ENCODE results near the gene NDUFB10.
"Not testable (repeated sequence)": the region's sequence is repeated elsewhere in the genome, so short reads cannot be mapped to it uniquely, and the experiment has no call there.

Gene NDUFB10

DNA sequence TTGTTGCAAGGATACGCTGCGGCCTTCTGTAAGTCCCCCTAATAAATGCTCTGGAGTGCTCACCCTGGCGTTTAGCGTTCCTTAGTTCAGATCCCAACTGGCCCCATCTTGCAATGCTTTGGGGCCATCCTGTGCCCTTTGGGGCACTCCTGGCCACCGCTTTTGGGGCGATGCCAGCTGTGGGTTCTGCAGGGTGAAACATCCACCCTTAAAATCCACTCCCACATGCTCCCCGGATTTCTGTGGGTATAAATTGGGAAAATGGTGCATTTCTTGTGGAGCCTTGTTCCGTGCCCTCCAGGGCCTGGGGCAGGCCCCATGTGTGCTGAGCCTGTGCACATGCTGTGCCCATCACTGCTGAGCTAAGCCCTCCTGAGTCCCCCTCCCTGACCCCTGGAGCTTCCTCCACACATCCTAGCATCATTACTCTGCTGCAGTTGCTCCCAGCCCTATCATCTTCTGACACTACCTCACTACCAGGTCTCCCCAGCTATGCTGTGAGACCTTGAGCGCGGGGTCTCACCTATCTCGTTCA lies 22.3 kb upstream of the NDUFB10 start:
- H3K4me2 ChIP-seq (ENCODE audit: low read length): no peak overlapping the region
- H4K20me1 ChIP-seq (ENCODE audit: insufficient read depth, low read length): no peaks in the 10 kb centered on the region
- no peaks in the 10 kb centered on the region for H3F3A ChIP-seq (ENCODE audit: insufficient read depth, low read length)
- 0 out of 2 replicates have a peak, but pooled peaks cover 6% of the 10 kb centered on the region for H3K27me3 ChIP-seq (ENCODE audit: insufficient read depth, low read length)
- no peak overlapping the region for H3K27ac ChIP-seq (ENCODE audit: low read depth, low read length, poor library complexity, severe bottlenecking)
- no peaks in the 10 kb centered on the region for H3K9me2 ChIP-seq (ENCODE audit: low read depth, low read length)
- TF ChIP-seq EZH2 (IDR thresholded peaks at IDR 0.05; ENCODE audit: borderline replicate concordance, low read length): no peak
- TF ChIP-seq, protein P1, sequence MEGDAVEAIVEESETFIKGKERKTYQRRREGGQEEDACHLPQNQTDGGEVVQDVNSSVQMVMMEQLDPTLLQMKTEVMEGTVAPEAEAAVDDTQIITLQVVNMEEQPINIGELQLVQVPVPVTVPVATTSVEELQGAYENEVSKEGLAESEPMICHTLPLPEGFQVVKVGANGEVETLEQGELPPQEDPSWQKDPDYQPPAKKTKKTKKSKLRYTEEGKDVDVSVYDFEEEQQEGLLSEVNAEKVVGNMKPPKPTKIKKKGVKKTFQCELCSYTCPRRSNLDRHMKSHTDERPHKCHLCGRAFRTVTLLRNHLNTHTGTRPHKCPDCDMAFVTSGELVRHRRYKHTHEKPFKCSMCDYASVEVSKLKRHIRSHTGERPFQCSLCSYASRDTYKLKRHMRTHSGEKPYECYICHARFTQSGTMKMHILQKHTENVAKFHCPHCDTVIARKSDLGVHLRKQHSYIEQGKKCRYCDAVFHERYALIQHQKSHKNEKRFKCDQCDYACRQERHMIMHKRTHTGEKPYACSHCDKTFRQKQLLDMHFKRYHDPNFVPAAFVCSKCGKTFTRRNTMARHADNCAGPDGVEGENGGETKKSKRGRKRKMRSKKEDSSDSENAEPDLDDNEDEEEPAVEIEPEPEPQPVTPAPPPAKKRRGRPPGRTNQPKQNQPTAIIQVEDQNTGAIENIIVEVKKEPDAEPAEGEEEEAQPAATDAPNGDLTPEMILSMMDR (IDR thresholded peaks at IDR 0.05; ENCODE audit: low read length): no peak
- H2AFZ ChIP-seq (ENCODE audit: low read length): no peak overlapping the region
- H3K4me3 ChIP-seq (ENCODE audit: low read depth, low read length, poor library complexity, severe bottlenecking): no peak overlapping the region
- H3K36me3 ChIP-seq (ENCODE audit: insufficient read depth, low read length): peaks cover 12% of the 10 kb centered on the region
- no peak overlapping the region for H3K9ac ChIP-seq (ENCODE audit: low read length)
- no peaks in the 10 kb centered on the region for H3K9me3 ChIP-seq (ENCODE audit: low read length)
- H3K79me2 ChIP-seq (ENCODE audit: insufficient read depth, low read length): no peaks in the 10 kb centered on the region
- peaks cover 6% of the 10 kb centered on the region for H3K4me1 ChIP-seq (ENCODE audit: insufficient read depth, low read length, severe bottlenecking)

DNA sequence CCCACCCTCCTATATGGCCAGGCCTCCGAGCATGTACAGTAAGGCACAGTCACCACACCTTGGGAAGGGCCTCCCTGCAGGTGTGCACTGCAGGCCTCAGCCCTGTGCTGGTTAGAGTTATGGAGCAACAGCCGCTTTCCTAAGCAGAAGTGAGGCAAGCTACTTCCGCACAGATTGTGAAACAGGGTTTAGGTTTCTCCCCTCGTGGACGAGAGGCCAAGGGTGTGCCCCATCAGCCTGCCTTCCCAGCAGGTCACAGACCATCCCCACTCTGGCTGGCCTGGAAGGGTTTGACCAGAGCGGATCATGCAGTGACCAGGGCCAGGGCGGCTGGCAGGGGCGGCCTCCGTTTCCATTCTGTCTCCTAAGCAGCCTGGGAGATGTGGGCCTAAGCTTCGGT lies 21.0 kb upstream of the NDUFB10 start:
- no peak overlapping the region for H3K27ac ChIP-seq (ENCODE audit: low read depth, low read length, poor library complexity, severe bottlenecking)
- no peaks in the 10 kb centered on the region for H4K20me1 ChIP-seq (ENCODE audit: insufficient read depth, low read length)
- no peak overlapping the region for H2AFZ ChIP-seq (ENCODE audit: low read length)
- no peak overlapping the region for H3K4me2 ChIP-seq (ENCODE audit: low read length)
- no peaks in the 10 kb centered on the region for H3K79me2 ChIP-seq (ENCODE audit: insufficient read depth, low read length)
- TF ChIP-seq, protein P1 (IDR thresholded peaks at IDR 0.05; ENCODE audit: low read length): no peak
- no peak for TF ChIP-seq EZH2 (IDR thresholded peaks at IDR 0.05; ENCODE audit: borderline replicate concordance, low read length)
- no peaks in the 10 kb centered on the region for H3K9me2 ChIP-seq (ENCODE audit: low read depth, low read length)
- H3K4me3 ChIP-seq (ENCODE audit: low read depth, low read length, poor library complexity, severe bottlenecking): no peak overlapping the region
- no peak overlapping the region for H3K9ac ChIP-seq (ENCODE audit: low read length)
- no peaks in the 10 kb centered on the region for H3F3A ChIP-seq (ENCODE audit: insufficient read depth, low read length)
- H3K4me1 ChIP-seq (ENCODE audit: insufficient read depth, low read length, severe bottlenecking): peaks cover 14% of the 10 kb centered on the region
- H3K27me3 ChIP-seq (ENCODE audit: insufficient read depth, low read length): 0 out of 2 replicates have a peak, but pooled peaks cover 5% of the 10 kb centered on the region
- peaks cover 12% of the 10 kb centered on the region for H3K36me3 ChIP-seq (ENCODE audit: insufficient read depth, low read length)
- no peaks in the 10 kb centered on the region for H3K9me3 ChIP-seq (ENCODE audit: low read length)

DNA sequence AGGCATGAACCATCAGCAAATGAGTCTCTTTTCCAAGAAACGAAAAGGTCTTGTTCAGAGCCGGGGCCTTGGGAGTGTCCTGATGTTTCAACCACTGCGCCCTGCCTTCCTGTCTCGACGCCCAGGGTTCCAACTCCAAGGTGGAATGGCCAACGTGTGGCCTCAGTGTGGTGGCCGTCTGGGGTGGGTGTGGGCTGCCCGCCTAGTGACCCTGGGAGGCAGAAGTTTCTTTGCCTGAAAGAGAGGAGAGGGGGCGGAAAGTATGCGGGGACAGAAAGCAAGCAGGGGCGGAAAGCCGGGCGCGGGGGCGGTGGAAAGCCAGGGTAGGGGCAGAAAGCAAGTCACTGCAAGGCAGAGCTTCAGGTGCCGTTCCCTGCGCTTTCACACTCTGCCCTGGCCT lies 20.4 kb upstream of the NDUFB10 start:
- Histone ChIP-seq H3K4me3 (ENCODE audit: low read depth, low read length, poor library complexity, severe bottlenecking) (no peak overlapping the region), H4K20me1 (ENCODE audit: insufficient read depth, low read length) (no peaks in the 10 kb centered on the region), H3K9ac (ENCODE audit: low read length) (no peak overlapping the region)

DNA sequence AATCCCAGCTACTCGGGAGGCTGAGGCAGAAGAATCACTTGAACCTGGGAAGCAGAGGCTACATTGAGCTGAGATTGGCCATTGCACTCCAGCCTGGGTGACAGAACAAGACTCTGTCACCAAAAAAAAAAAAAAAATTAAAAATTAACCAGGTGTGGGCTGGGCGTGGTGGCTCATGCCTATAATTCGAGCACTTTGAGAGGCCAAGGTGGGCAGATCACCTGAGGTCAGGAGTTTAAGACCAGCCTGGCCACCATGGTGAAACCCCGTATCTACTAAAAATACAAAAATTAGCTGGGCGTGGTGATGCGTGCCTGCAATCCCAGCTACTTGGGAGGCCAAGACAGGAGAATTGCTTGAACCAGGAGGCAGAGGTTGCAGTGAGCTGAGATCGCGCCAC lies 19.5 kb upstream of the NDUFB10 start:
- not testable (repeated sequence) for H3K9me2 ChIP-seq (ENCODE audit: low read depth, low read length); H3K27ac ChIP-seq (ENCODE audit: low read depth, low read length, poor library complexity, severe bottlenecking); H3K4me3 ChIP-seq (ENCODE audit: low read depth, low read length, poor library complexity, severe bottlenecking); H3K79me2 ChIP-seq (ENCODE audit: insufficient read depth, low read length); H3K9ac ChIP-seq (ENCODE audit: low read length); H3K4me2 ChIP-seq (ENCODE audit: low read length); H2AFZ ChIP-seq (ENCODE audit: low read length); H3K27me3 ChIP-seq (ENCODE audit: insufficient read depth, low read length); H3F3A ChIP-seq (ENCODE audit: insufficient read depth, low read length); H4K20me1 ChIP-seq (ENCODE audit: insufficient read depth, low read length); H3K9me3 ChIP-seq (ENCODE audit: low read length)
- Histone ChIP-seq H3K36me3 (ENCODE audit: insufficient read depth, low read length) (peaks cover 12% of the 10 kb centered on the region), H3K4me1 (ENCODE audit: insufficient read depth, low read length, severe bottlenecking) (peaks cover 14% of the 10 kb centered on the region)

More for the DNA sequence above, 20.4 kb upstream of the NDUFB10 start:
- no peaks in the 10 kb centered on the region for H3K27me3 ChIP-seq (ENCODE audit: insufficient read depth, low read length)
- H3F3A ChIP-seq (ENCODE audit: insufficient read depth, low read length): no peaks in the 10 kb centered on the region
- no peak overlapping the region for H3K27ac ChIP-seq (ENCODE audit: low read depth, low read length, poor library complexity, severe bottlenecking)
- H2AFZ ChIP-seq (ENCODE audit: low read length): no peak overlapping the region
- no peak for TF ChIP-seq EZH2 (IDR thresholded peaks at IDR 0.05; ENCODE audit: borderline replicate concordance, low read length)
- TF ChIP-seq, protein P1 (IDR thresholded peaks at IDR 0.05; ENCODE audit: low read length): no peak
- no peak overlapping the region for H3K4me2 ChIP-seq (ENCODE audit: low read length)
- H3K9me3 ChIP-seq (ENCODE audit: low read length): no peaks in the 10 kb centered on the region
- H3K4me1 ChIP-seq (ENCODE audit: insufficient read depth, low read length, severe bottlenecking): peaks cover 14% of the 10 kb centered on the region
- H3K79me2 ChIP-seq (ENCODE audit: insufficient read depth, low read length): no peaks in the 10 kb centered on the region
- peaks cover 12% of the 10 kb centered on the region for H3K36me3 ChIP-seq (ENCODE audit: insufficient read depth, low read length)
- no peaks in the 10 kb centered on the region for H3K9me2 ChIP-seq (ENCODE audit: low read depth, low read length)
